AG04450 (cell line): ENCODE measurements around the gene RAB35. TPM values are rescaled to one million over a fixed set of nuclear protein-coding genes. Genes with fewer than 3 reads are reported as not detected.

Experiments used
- CTCF ChIA-PET: fragments of 300-600, 350-600 bp; formaldehyde crosslinking; extraction: SDS; loops from one replicate; lab custom pipeline; 2022; ENCODE audit warnings: antibody characterized with exemption, inconsistent platforms; lab: Charles Lee
- POLR2A ChIA-PET: fragments of 350-600 bp; formaldehyde crosslinking; extraction: SDS; loops from one replicate; lab custom pipeline; 2021; ENCODE audit warnings: antibody characterized with exemption, inconsistent platforms; lab: Yijun Ruan, JAX
- DNase-seq: peaks from one replicate; pipeline ENCODE4 v3.0.0-alpha.2; 2011; ENCODE audit warnings: low read depth, low spot score
- H3K27ac ChIP-seq: one replicate; pipeline ENCODE4 v1.5.1; 2012; ENCODE audit warnings: low read depth, low read length, control low read depth
- H3K27me3 ChIP-seq: one replicate; pipeline ENCODE4 v1.6.0; 2012; ENCODE audit warnings: low read length; ENCODE audit not compliant: control insufficient read depth, insufficient read depth
- H3K4me3 ChIP-seq: 2 replicates; pipeline ENCODE4 v1.5.1; 2011; ENCODE audit warnings: mild to moderate bottlenecking, low read depth, low read length, control low read depth
- H3K9me3 ChIP-seq: 2 replicates; pipeline ENCODE4 v1.5.1; 2012; ENCODE audit warnings: low read length; ENCODE audit not compliant: control insufficient read depth, insufficient read depth
- CTCF ChIP-seq: IDR thresholded peaks from 2 replicates; pipeline ENCODE4 v1.5.1; 2011; ENCODE audit warnings: low read depth, low read length, control low read depth, inconsistent platforms
- polyA plus RNA-seq: library from polyadenylated mRNA; depleted of rRNA; stranded (reverse); fragments of >200 nt; gene quantifications from 2 replicates; pipeline ENCODE4 v1.2.3, GENCODE V29; 2011

The RAB35 gene
- polyA plus RNA-seq, 1 experiment: 64.9 TPM

GRCh38 chr12:120142231-120142877, 25.8 kb upstream of the RAB35 start:
- Histone ChIP-seq H3K4me3 (no peak overlapping the region), H3K9me3 (peaks cover 7% of the 10 kb centered on the region; the same call in 1 of the 2 replicates), H3K27ac (peak overlapping the region; percentile 21), H3K27me3 (no peaks in the 10 kb centered on the region)
- no peak for TF ChIP-seq CTCF
- no peak for DNase-seq
- ChIA-PET CTCF (no interaction called here), POLR2A (no interaction called here)

GRCh38 chr12:120141336-120141735, 24.8 kb upstream of the RAB35 start:
- POLR2A ChIA-PET: no interaction called here
- Histone ChIP-seq H3K4me3 (no peak overlapping the region), H3K27ac (no peak overlapping the region), H3K27me3 (no peaks in the 10 kb centered on the region), H3K9me3 (peaks cover 7% of the 10 kb centered on the region; the same call in 1 of the 2 replicates)
- DNase-seq: no peak
- TF ChIP-seq CTCF: no peak
- CTCF ChIA-PET: no interaction called here

GRCh38 chr12:120140603-120141002, 24.1 kb upstream of the RAB35 start:
- DNase-seq: no peak
- ChIA-PET CTCF (no interaction called here), POLR2A (interaction anchor here (1.2 kb wide), 1 partner anchor 61 kb away, joined by 4 read pairs; the partner anchor contains the start of gene RPLP0)
- no peaks in the 10 kb centered on the region for H3K27me3 ChIP-seq
- TF ChIP-seq CTCF: no peak
- H3K4me3 ChIP-seq: no peak overlapping the region
- peaks cover 7% of the 10 kb centered on the region; the same call in 1 of the 2 replicates for H3K9me3 ChIP-seq
- H3K27ac ChIP-seq: no peak overlapping the region

- ChIA-PET POLR2A (interaction anchor here (0.6 to 1.2 kb wide), 2 partner anchors 35 to 61 kb away, joined by 4 to 20 read pairs; partner anchors contain the start of gene RPLP0), CTCF (interaction anchor here (1.2 kb wide), 1 partner anchor 61 kb away, joined by 3 read pairs; the partner anchor contains the start of gene RPLP0)
- Histone ChIP-seq H3K9me3 (peaks cover 7% of the 10 kb centered on the region; the same call in 1 of the 2 replicates), H3K27me3 (no peaks in the 10 kb centered on the region), H3K27ac (no peak overlapping the region), H3K4me3 (no peak overlapping the region)
- peak; percentile 32 for DNase-seq
- no peak for TF ChIP-seq CTCF
These were observed 23.4 kb upstream of the RAB35 start for GRCh38 chr12:120139958-120140357.

- no peak for TF ChIP-seq CTCF
- Histone ChIP-seq H3K27me3 (no peaks in the 10 kb centered on the region), H3K4me3 (no peak overlapping the region), H3K27ac (no peak overlapping the region), H3K9me3 (peaks cover 7% of the 10 kb centered on the region; the same call in 1 of the 2 replicates)
- DNase-seq: no peak
- ChIA-PET CTCF (no interaction called here), POLR2A (no interaction called here)
These were observed 21.8 kb upstream of the RAB35 start for GRCh38 chr12:120138366-120138765.
